Astrocyte of the cerebellum (primary cell): ENCODE results near the gene GRK5.

Source experiments
- DNase-seq: peaks from one replicate; pipeline ENCODE4 v3.0.0-alpha.2; 2011; ENCODE audit warnings: low read depth
- H3K4me3 ChIP-seq: 2 replicates; pipeline ENCODE4 v1.5.1; 2011; ENCODE audit warnings: mild to moderate bottlenecking, low read depth, low read length, moderate library complexity
- CTCF ChIP-seq: IDR thresholded peaks from 2 replicates; pipeline ENCODE4 v1.5.1; 2012; ENCODE audit warnings: low read length, low read depth, moderate library complexity, mild to moderate bottlenecking; ENCODE audit errors: missing control alignments
- in situ Hi-C: cut with HindIII; loops from 2 replicates; pipeline ENCODE4 v1.10.0; 2017; ENCODE audit warnings: low sequenced_read_pairs

The GRK5 gene

GRCh38 chr10:119420950-119421875, 213.8 kb downstream of the GRK5 start:
- TF ChIP-seq CTCF, result no peak
- DNase-seq, result no peak
- in situ Hi-C loops, result no loop called here
- H3K4me3 ChIP-seq, result no peak overlapping the region

GRCh38 chr10:119421891-119422681, 214.7 kb downstream of the GRK5 start:
- DNase-seq, result no peak
- no peak for TF ChIP-seq CTCF
- in situ Hi-C loops, result no loop called here
- H3K4me3 ChIP-seq, result no peak overlapping the region

GRCh38 chr10:119422682-119423509, 215.5 kb downstream of the GRK5 start:
- TF ChIP-seq CTCF, result no peak
- in situ Hi-C loops, result no loop called here
- no peak overlapping the region for H3K4me3 ChIP-seq
- DNase-seq, result no peak

GRCh38 chr10:119423510-119424257, 216.3 kb downstream of the GRK5 start:
- no peak for DNase-seq
- in situ Hi-C loops, result no loop called here
- no peak for TF ChIP-seq CTCF
- H3K4me3 ChIP-seq, result no peak overlapping the region

- no peak for TF ChIP-seq CTCF
- DNase-seq, result no peak
- in situ Hi-C loops, result no loop called here
- H3K4me3 ChIP-seq, result no peak overlapping the region
Measured at GRCh38 chr10:119424258-119424975, 217.0 kb downstream of the GRK5 start.
